Suprapubic skin (tissue), 4 donors: Measurements from ENCODE around the gene SUPT4H1. TPM values are rescaled to one million over a fixed set of nuclear protein-coding genes. Genes with fewer than 3 reads are reported as not detected.

Source experiments
- DNase-seq, 2 donors: peaks; one replicate each; pipeline ENCODE4 v3.0.0-alpha.2; 2019; ENCODE audit warnings: low spot score in 2 of 2
- H3K27ac ChIP-seq: fragments of 200-600 bp; sonication (generic); one replicate; pipeline ENCODE4 v1.5.1; 2019
- H3K27me3 ChIP-seq: fragments of 200-600 bp; sonication (generic); one replicate; pipeline ENCODE4 v1.5.1; 2019
- H3K36me3 ChIP-seq: fragments of 200-600 bp; sonication (generic); one replicate; pipeline ENCODE4 v1.5.1; 2019
- H3K4me1 ChIP-seq: fragments of 200-600 bp; sonication (generic); one replicate; pipeline ENCODE4 v1.5.1; 2019
- H3K4me3 ChIP-seq: fragments of 200-600 bp; sonication (generic); one replicate; pipeline ENCODE4 v1.5.1; 2019; ENCODE audit warnings: mild to moderate bottlenecking
- H3K9me3 ChIP-seq: fragments of 200-600 bp; sonication (generic); one replicate; pipeline ENCODE4 v1.5.1; 2019
- CTCF ChIP-seq, 2 donors: fragments of 200-600 bp in 1 of 2; fragments of 450-650 bp in 1 of 2; sonication (generic) in 1 of 2; IDR thresholded peaks; one replicate each; pipeline ENCODE4 v1.5.1; 2016 to 2019; ENCODE audit warnings: antibody characterized with exemption in 2 of 2, mild to moderate bottlenecking in 1 of 2, moderate library complexity in 1 of 2
- EP300 ChIP-seq: sonication (generic); formaldehyde crosslinking; IDR thresholded peaks from one replicate; pipeline ENCODE4 v1.6.1; 2017; ENCODE audit warnings: antibody characterized with exemption
- POLR2A ChIP-seq, 2 donors: fragments of 450-650 bp; IDR thresholded peaks; one replicate each; pipeline ENCODE4 v1.6.1; 2017; ENCODE audit warnings: antibody characterized with exemption in 2 of 2, mild to moderate bottlenecking in 2 of 2, moderate library complexity in 2 of 2
- POLR2AphosphoS5 ChIP-seq, 3 donors: sonication (generic); formaldehyde crosslinking; IDR thresholded peaks; one replicate each; pipeline ENCODE4 v1.6.1; 2017; ENCODE audit warnings: antibody characterized with exemption in 3 of 3
- WGBS: methylation state at CpG from one replicate; pipeline ENCODE4 v1.1.5; 2018; 5-methylcytosine and 5-hydroxymethylcytosine counted together
- total RNA-seq, 4 donors: library from RNA; depleted of rRNA; stranded (reverse); fragments of >200 nt; gene quantifications; one replicate each; pipeline ENCODE4 v1.1.0, GENCODE V29; 2016

SUPT4H1 gene
- total RNA-seq, 4 donors from 2014 or later: 33.8 to 48.3 (median 40.3) TPM

DNA sequence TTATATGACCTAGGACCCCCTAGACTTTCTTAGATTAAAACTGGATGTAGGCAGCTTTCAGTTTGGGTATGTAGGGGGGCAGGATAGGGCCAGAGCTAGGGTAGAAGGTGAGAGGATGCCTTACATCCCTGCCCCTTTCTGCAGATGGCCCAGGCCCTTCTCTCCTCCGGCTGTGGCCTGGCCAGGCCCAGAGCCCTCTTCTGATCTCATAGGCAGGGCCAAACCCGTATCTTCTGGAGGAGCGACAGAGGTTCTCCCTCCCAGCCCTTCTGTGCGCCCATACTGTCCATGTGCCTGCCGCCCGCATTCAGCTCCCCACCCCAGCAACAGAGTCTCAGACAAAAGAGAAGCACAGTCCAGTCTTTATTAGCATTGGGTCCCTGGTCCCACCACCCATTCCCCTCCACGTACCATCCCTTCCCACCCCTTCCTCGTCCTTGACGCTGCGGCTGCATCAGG is 21.4 kb downstream of the SUPT4H1 start:
- Histone ChIP-seq H3K4me1 (peaks cover 16% of the 10 kb centered on the region), H3K36me3 (no peaks in the 10 kb centered on the region), H3K27ac (peak overlapping the region; percentile 27), H3K4me3 (peak overlapping the region; percentile 48), H3K27me3 (peaks cover 6% of the 10 kb centered on the region), H3K9me3 (no peaks in the 10 kb centered on the region)
- WGBS: 91% methylated on average over 10 of the region's 10 CpGs
- TF ChIP-seq EP300 (no peak), POLR2AphosphoS5 (IDR thresholded peaks at IDR 0.05) (no peak), CTCF (IDR thresholded peaks at IDR 0.05) (no peak), POLR2A (IDR thresholded peaks at IDR 0.05) (no peak)
- no peak for DNase-seq

DNA sequence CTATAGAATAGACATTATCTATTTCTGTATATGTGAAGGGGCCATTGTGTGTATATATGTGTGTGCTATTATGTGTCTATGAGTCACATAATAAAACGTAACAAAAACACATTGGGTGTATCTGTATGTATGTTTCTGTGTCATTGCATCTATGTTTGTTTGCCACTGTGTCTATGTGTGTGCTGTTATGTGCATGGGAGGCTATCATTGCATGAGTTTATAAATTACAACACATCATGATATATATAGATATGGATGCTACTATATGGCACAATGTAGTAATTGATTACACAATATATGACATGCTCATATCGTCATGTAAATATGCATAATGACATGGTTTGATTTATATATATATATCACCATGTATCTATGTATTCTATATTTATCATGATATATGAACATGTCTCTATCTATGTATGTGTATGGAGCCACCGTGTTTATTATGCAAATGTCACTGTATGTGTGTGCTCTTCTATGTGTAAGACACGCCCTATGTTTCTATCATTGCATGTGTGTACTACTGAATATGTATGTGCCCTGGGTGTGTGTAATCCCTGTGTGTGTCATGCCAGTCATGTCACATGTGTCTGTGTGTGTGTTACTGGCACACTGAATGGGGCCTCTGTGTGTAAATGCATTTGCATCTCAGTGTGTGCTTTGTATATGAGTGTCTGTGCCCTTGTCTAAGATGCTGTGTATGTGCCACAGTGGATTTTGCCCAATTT is 22.0 kb downstream of the SUPT4H1 start:
- DNase-seq: no peak
- WGBS: 65% methylated on average over 4 of the region's 4 CpGs
- no peak overlapping the region for H3K27ac ChIP-seq
- peaks cover 7% of the 10 kb centered on the region for H3K27me3 ChIP-seq
- H3K4me1 ChIP-seq: peaks cover 15% of the 10 kb centered on the region
- H3K36me3 ChIP-seq: no peaks in the 10 kb centered on the region
- TF ChIP-seq EP300: no peak
- TF ChIP-seq POLR2A (IDR thresholded peaks at IDR 0.05): no peak
- TF ChIP-seq CTCF (IDR thresholded peaks at IDR 0.05): no peak
- no peak for TF ChIP-seq POLR2AphosphoS5 (IDR thresholded peaks at IDR 0.05)
- H3K4me3 ChIP-seq: peak overlapping the region; percentile 48
- no peaks in the 10 kb centered on the region for H3K9me3 ChIP-seq

DNA sequence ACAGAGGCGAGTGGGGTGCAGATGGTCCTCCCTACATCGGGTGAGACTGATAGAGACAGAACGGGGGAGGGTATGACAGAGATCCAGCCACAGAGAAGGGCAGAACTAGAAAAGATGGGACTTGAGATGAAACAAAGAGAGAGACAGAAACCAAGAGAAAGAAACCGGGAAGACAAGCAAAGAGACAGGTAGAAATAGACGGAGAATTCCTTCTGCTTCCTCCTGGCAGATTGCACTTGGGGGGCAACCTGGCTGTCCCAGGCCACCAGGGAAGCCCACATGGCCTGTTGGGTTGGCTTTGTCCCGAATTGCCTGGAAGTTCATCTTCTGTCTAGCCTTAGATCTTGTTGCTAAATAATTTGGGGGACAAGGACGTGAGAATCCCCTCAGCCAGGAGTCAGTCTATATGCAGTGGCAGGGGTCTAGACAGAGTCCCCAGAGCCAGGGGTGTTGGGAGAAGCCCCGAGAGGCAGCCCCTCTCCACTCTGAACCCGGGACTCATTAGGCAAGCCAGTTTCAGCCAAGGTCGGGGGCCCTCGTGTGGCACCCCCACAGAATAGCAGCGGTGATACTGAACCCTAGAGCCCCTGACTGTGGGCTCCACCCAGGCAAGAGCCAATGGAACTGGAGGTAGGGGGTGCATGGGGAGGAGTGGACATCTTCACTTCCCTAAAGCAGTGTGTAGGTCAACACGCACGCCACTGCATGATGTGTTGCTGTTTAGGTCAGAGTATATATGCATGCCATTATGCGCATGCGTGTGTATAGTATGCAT is 22.8 kb downstream of the SUPT4H1 start:
- WGBS: 43% methylated on average over 16 of the region's 16 CpGs
- Histone ChIP-seq H3K27me3 (peaks cover 11% of the 10 kb centered on the region), H3K27ac (no peak overlapping the region), H3K9me3 (no peaks in the 10 kb centered on the region), H3K36me3 (no peaks in the 10 kb centered on the region), H3K4me3 (no peak overlapping the region), H3K4me1 (peaks cover 15% of the 10 kb centered on the region)
- no peak for DNase-seq
- no peak for TF ChIP-seq EP300
- no peak for TF ChIP-seq POLR2AphosphoS5 (IDR thresholded peaks at IDR 0.05)
- TF ChIP-seq CTCF (IDR thresholded peaks at IDR 0.05): no peak
- TF ChIP-seq POLR2A (IDR thresholded peaks at IDR 0.05): no peak

GRCh38 chr17:58328195-58329034 is 23.6 kb downstream of the SUPT4H1 start, which contains the start of gene TSPOAP1:
Gene TSPOAP1 (minus strand): TSS chr17:58328795. CDS start chr17:58327920, 875 bp downstream.
- 36% methylated on average over 9 of the region's 23 CpGs for WGBS
- peaks cover 19% of the 10 kb centered on the region for H3K4me1 ChIP-seq
- H3K27me3 ChIP-seq: peaks cover 11% of the 10 kb centered on the region
- no peak within 1 kb of the TSS for H3K27ac ChIP-seq
- no peaks in the 10 kb centered on the region for H3K36me3 ChIP-seq
- TF ChIP-seq CTCF (IDR thresholded peaks at IDR 0.05) (no peak), EP300 (no peak), POLR2AphosphoS5 (IDR thresholded peaks at IDR 0.05) (no peak), POLR2A (IDR thresholded peaks at IDR 0.05) (no peak)
- no peaks in the 10 kb centered on the region for H3K9me3 ChIP-seq
- DNase-seq: no peak
- no peak within 1 kb of the TSS for H3K4me3 ChIP-seq
